ENCODE results near the gene AMOTL2. TPM values are rescaled to one million over a fixed set of nuclear protein-coding genes. Genes with fewer than 3 reads are reported as not detected.

The AMOTL2 gene
- polyA plus RNA-seq, 1 donor (not counting 4 experiments of a cell fraction or from before 2014, with no cell fraction given): 39.8 TPM

DNA sequence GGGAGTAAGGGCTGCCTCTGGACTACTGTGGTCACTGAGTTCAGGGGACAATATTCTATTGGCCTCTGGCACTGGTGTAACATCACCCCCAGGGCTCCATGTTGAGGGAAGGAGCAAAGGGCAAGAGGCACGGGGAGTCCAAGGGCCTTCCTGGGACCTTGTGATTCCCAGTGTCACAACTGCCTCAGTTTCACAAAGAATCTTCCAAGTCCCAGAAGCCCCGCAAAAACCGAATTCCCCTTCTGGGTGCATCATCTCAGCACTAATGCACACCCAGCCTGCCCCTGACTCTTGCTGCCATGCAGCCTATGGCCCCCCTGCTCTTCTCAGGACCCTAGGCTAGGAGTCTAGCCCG, 5.5 kb downstream of the AMOTL2 start:
- peaks cover 85% of the 10 kb centered on the region for H3K4me1 ChIP-seq (ENCODE audit: control insufficient read depth, extremely low read depth, insufficient read depth, low read length)
- H3K27me3 ChIP-seq (ENCODE audit: control insufficient read depth, extremely low read depth, insufficient read depth, low read length): no peaks in the 10 kb centered on the region
- FAIRE-seq (no peak), DNase-seq (ENCODE audit: low read depth, low spot score) (no peak)
- H3K27ac ChIP-seq (ENCODE audit: control insufficient read depth, insufficient read depth, low read length): peak overlapping the region; percentile 47
- H3K79me2 ChIP-seq (ENCODE audit: control insufficient read depth, insufficient read depth, low read length): peaks cover 73% of the 10 kb centered on the region
- H3K4me3 ChIP-seq (ENCODE audit: control insufficient read depth in 2 of 3, extremely low read depth in 1 of 3, insufficient read depth in 2 of 3, low read depth in 1 of 3, low read length in 3 of 3): no peak overlapping the region
- H3K9me1 ChIP-seq (ENCODE audit: control insufficient read depth, extremely low read depth, insufficient read depth, low read length): peaks cover 2% of the 10 kb centered on the region
- dilution Hi-C loops (cut with MboI; ENCODE audit: extremely low pct_ligation_motif_present, low sequenced_read_pairs): no loop called here
- no peak overlapping the region for H3K9ac ChIP-seq (ENCODE audit: control insufficient read depth, extremely low read depth, insufficient read depth, low read length)
- H2AFZ ChIP-seq (ENCODE audit: control insufficient read depth, low read length): no peak overlapping the region
- H3K9me3 ChIP-seq (ENCODE audit: control insufficient read depth, low read depth, low read length): no peaks in the 10 kb centered on the region
- TF ChIP-seq EZH2 (IDR thresholded peaks at IDR 0.05; ENCODE audit: low read length): no peak
- TF ChIP-seq, protein P1, sequence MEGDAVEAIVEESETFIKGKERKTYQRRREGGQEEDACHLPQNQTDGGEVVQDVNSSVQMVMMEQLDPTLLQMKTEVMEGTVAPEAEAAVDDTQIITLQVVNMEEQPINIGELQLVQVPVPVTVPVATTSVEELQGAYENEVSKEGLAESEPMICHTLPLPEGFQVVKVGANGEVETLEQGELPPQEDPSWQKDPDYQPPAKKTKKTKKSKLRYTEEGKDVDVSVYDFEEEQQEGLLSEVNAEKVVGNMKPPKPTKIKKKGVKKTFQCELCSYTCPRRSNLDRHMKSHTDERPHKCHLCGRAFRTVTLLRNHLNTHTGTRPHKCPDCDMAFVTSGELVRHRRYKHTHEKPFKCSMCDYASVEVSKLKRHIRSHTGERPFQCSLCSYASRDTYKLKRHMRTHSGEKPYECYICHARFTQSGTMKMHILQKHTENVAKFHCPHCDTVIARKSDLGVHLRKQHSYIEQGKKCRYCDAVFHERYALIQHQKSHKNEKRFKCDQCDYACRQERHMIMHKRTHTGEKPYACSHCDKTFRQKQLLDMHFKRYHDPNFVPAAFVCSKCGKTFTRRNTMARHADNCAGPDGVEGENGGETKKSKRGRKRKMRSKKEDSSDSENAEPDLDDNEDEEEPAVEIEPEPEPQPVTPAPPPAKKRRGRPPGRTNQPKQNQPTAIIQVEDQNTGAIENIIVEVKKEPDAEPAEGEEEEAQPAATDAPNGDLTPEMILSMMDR (optimal IDR thresholded peaks at IDR 0.05 in 1 of 3, IDR thresholded peaks at IDR 0.05 in 1 of 3, conservative IDR thresholded peaks at IDR 0.05 in 1 of 3; ENCODE audit: extremely low read depth in 1 of 3, insufficient read depth in 2 of 3, low read length in 3 of 3): no peak
- H3K36me3 ChIP-seq (ENCODE audit: control insufficient read depth in 2 of 2, extremely low read depth in 1 of 2, insufficient read depth in 2 of 2, low read length in 2 of 2): peaks cover 62 to 89% of the 10 kb centered on the region in 2 experiments
- H3K4me2 ChIP-seq (ENCODE audit: control insufficient read depth, extremely low read depth, insufficient read depth, low read depth, low read length): peak overlapping the region; percentile 1
- H4K20me1 ChIP-seq (ENCODE audit: control insufficient read depth, extremely low read depth, insufficient read depth, low read length): peaks cover 39% of the 10 kb centered on the region

DNA sequence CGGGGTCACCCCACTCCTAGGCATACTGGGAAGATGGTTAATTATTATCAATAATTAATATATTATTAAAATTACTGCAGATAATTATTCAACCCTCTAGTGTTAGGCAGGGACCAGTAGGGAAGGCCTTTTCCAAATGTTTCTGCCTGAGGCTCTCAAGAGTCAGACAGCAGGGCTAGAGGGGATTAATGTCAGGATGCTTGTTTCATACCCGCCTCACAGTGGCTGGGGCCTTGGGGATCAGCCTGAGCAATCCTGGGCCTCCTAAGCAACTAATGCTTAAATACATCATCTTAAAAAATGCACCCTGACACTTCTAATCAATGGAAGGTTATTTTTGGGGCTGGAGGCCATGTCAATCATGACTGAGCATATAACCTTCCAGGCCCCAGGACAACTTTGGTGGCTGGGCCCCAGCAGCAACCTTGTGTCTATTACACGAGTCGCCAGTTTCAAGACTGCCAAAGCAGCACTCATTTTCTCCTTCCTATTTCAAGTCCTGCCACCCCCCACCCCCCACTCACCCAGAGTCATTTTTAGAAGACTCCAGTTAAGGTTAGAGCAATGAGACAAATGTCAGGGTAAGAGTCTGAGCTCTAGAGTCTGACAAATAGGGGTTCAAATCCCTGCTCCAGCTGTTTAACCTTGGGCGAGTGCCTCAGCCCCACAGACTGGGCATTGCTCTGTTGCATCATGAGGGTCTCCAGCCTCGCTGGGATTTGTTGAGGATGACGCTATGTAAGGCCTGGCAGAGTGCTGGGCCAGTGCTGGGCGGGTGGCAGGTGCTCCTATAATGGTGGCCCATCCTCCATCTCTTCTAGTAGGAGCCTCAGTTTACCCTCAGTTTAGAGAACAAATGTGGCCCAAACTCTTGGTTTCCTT, 6.1 kb downstream of the AMOTL2 start:
- peaks cover 92% of the 10 kb centered on the region for H3K4me1 ChIP-seq (ENCODE audit: control insufficient read depth, extremely low read depth, insufficient read depth, low read length)
- no peak overlapping the region for H3K27ac ChIP-seq (ENCODE audit: control insufficient read depth, insufficient read depth, low read length)
- peaks cover 73% of the 10 kb centered on the region for H3K79me2 ChIP-seq (ENCODE audit: control insufficient read depth, insufficient read depth, low read length)
- no peak for DNase-seq (ENCODE audit: low read depth, low spot score)
- no peak for FAIRE-seq
- no peak overlapping the region for H3K4me3 ChIP-seq (ENCODE audit: control insufficient read depth in 2 of 3, extremely low read depth in 1 of 3, insufficient read depth in 2 of 3, low read depth in 1 of 3, low read length in 3 of 3)
- H4K20me1 ChIP-seq (ENCODE audit: control insufficient read depth, extremely low read depth, insufficient read depth, low read length): peaks cover 37% of the 10 kb centered on the region
- H3K27me3 ChIP-seq (ENCODE audit: control insufficient read depth, extremely low read depth, insufficient read depth, low read length): no peaks in the 10 kb centered on the region
- H3K9ac ChIP-seq (ENCODE audit: control insufficient read depth, extremely low read depth, insufficient read depth, low read length): peak overlapping the region; percentile 2
- peak overlapping the region; percentile 1 for H3K4me2 ChIP-seq (ENCODE audit: control insufficient read depth, extremely low read depth, insufficient read depth, low read depth, low read length)
- dilution Hi-C loops (cut with MboI; ENCODE audit: extremely low pct_ligation_motif_present, low sequenced_read_pairs): no loop called here
- TF ChIP-seq, protein P1 (optimal IDR thresholded peaks at IDR 0.05 in 1 of 3, IDR thresholded peaks at IDR 0.05 in 1 of 3, conservative IDR thresholded peaks at IDR 0.05 in 1 of 3; ENCODE audit: extremely low read depth in 1 of 3, insufficient read depth in 2 of 3, low read length in 3 of 3): no peak
- no peak for TF ChIP-seq EZH2 (IDR thresholded peaks at IDR 0.05; ENCODE audit: low read length)
- H3K36me3 ChIP-seq (ENCODE audit: control insufficient read depth in 2 of 2, extremely low read depth in 1 of 2, insufficient read depth in 2 of 2, low read length in 2 of 2): peaks cover 69 to 91% of the 10 kb centered on the region in 2 experiments
- no peak overlapping the region for H2AFZ ChIP-seq (ENCODE audit: control insufficient read depth, low read length)
- peaks cover 2% of the 10 kb centered on the region for H3K9me1 ChIP-seq (ENCODE audit: control insufficient read depth, extremely low read depth, insufficient read depth, low read length)
- no peaks in the 10 kb centered on the region for H3K9me3 ChIP-seq (ENCODE audit: control insufficient read depth, low read depth, low read length)

Measured in keratinocyte (primary cell).